ENCODE data around the gene ELK4.

ELK4 gene

GRCh38 chr1:205577874-205578658 is 53.7 kb downstream of the ELK4 start:
- H3K4me1 ChIP-seq (ENCODE audit: low read length) = no peaks in the 10 kb centered on the region
- TF ChIP-seq EZH2 (optimal IDR thresholded peaks at IDR 0.05; ENCODE audit: low read depth, low read length) (no peak), CTCF (IDR thresholded peaks at IDR 0.05; ENCODE audit: low read length) (no peak), EZH2phosphoT487 (IDR thresholded peaks at IDR 0.05; ENCODE audit: low read length) (no peak)
- no peaks in the 10 kb centered on the region for H3F3A ChIP-seq (ENCODE audit: insufficient read depth, low read length)
- H3K27me3 ChIP-seq (replicated peaks; ENCODE audit: insufficient read depth, low read length) = peaks cover 67% of the 10 kb centered on the region
- DNase-seq = no peak
- no peaks in the 10 kb centered on the region for H4K20me1 ChIP-seq (ENCODE audit: insufficient read depth, low read length)
- no peak overlapping the region for H3K9ac ChIP-seq (ENCODE audit: low read length)
- H3K79me2 ChIP-seq (ENCODE audit: low read length) = no peaks in the 10 kb centered on the region
- H3K4me2 ChIP-seq (ENCODE audit: low read depth, low read length) = no peak overlapping the region
- no peak overlapping the region for H3K4me3 ChIP-seq (ENCODE audit: low read length)
- H3K36me3 ChIP-seq (replicated peaks; ENCODE audit: insufficient read depth, low read length) = no peaks in the 10 kb centered on the region
- H3K9me3 ChIP-seq (replicated peaks; ENCODE audit: insufficient read depth, low read length) = no peaks in the 10 kb centered on the region
- H3K9me2 ChIP-seq (replicated peaks; ENCODE audit: insufficient read depth, low read length) = no peaks in the 10 kb centered on the region
- H2AFZ ChIP-seq (ENCODE audit: low read length) = no peak overlapping the region
- H3K27ac ChIP-seq (ENCODE audit: low read length) = no peak overlapping the region

DNA sequence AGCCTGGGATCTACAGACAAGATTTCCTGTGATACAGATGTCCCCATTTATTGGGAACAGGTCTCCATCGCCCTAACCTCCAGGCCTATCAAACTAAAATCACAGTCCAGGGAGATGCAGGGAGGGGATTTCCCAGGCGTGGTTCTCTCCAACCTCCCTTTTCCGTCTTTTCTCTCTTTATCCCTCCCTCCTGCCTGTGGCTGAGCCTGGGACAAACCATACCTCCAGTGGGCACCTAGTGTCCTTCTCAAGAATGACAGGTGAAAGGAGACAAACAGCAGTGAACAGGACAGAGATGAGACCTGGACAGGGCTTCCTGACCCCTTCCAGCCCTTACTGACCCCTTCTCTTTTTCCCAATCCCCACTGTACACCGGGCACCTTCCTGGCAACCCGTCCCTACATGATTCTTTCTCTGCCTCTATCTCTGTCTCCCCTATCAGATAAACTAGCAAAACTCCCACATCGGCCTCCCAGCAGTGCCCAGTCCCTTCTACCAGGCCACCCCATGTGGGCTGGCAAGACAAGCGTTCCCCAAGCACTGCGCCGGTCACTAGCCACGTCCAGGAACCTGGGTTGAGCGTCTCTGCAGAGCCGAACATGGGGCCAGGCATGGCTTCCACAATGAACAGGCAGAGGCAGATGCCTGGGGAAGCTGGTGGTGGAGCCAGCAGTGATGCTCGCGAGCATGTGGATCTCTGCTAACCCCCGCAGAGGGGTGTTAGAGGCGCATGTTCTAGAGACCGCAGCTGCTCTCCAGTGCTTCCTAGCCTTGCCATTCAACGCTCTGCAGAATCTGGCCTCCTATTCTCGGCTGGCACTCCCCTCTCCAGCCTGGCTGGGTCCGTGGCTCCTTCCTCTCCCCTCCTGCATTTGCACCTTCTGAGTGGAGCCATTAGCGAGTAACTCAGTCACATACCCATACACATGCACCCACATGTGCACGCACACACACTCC is 54.7 kb downstream of the ELK4 start:
- no peak for DNase-seq
- Histone ChIP-seq H3K27ac (ENCODE audit: low read length) (no peak overlapping the region), H3K9ac (ENCODE audit: low read length) (no peak overlapping the region), H3K4me1 (ENCODE audit: low read length) (no peaks in the 10 kb centered on the region), H3K79me2 (ENCODE audit: low read length) (no peaks in the 10 kb centered on the region), H3K9me3 (replicated peaks; ENCODE audit: insufficient read depth, low read length) (no peaks in the 10 kb centered on the region), H3K4me3 (ENCODE audit: low read length) (no peak overlapping the region), H4K20me1 (ENCODE audit: insufficient read depth, low read length) (no peaks in the 10 kb centered on the region), H3K9me2 (replicated peaks; ENCODE audit: insufficient read depth, low read length) (no peaks in the 10 kb centered on the region), H2AFZ (ENCODE audit: low read length) (no peak overlapping the region), H3K36me3 (replicated peaks; ENCODE audit: insufficient read depth, low read length) (no peaks in the 10 kb centered on the region), H3K27me3 (replicated peaks; ENCODE audit: insufficient read depth, low read length) (peaks cover 71% of the 10 kb centered on the region), H3K4me2 (ENCODE audit: low read depth, low read length) (no peak overlapping the region), H3F3A (ENCODE audit: insufficient read depth, low read length) (no peaks in the 10 kb centered on the region)
- TF ChIP-seq CTCF (IDR thresholded peaks at IDR 0.05; ENCODE audit: low read length) (no peak), EZH2 (optimal IDR thresholded peaks at IDR 0.05; ENCODE audit: low read depth, low read length) (no peak), EZH2phosphoT487 (IDR thresholded peaks at IDR 0.05; ENCODE audit: low read length) (no peak)

- no peak overlapping the region for H3K4me3 ChIP-seq (ENCODE audit: low read length)
- H3K27me3 ChIP-seq (replicated peaks; ENCODE audit: insufficient read depth, low read length) = peaks cover 68% of the 10 kb centered on the region
- no peaks in the 10 kb centered on the region for H3K4me1 ChIP-seq (ENCODE audit: low read length)
Measured at GRCh38 chr1:205576011-205576410, 55.8 kb downstream of the ELK4 start.

More at GRCh38 chr1:205576011-205576410, 55.8 kb downstream of the ELK4 start:
- no peak overlapping the region for H3K9ac ChIP-seq (ENCODE audit: low read length)
- no peaks in the 10 kb centered on the region for H3F3A ChIP-seq (ENCODE audit: insufficient read depth, low read length)
- no peaks in the 10 kb centered on the region for H4K20me1 ChIP-seq (ENCODE audit: insufficient read depth, low read length)
- H3K4me2 ChIP-seq (ENCODE audit: low read depth, low read length) = no peak overlapping the region
- no peak overlapping the region for H3K27ac ChIP-seq (ENCODE audit: low read length)
- no peak overlapping the region for H2AFZ ChIP-seq (ENCODE audit: low read length)
- no peaks in the 10 kb centered on the region for H3K9me3 ChIP-seq (replicated peaks; ENCODE audit: insufficient read depth, low read length)
- no peaks in the 10 kb centered on the region for H3K36me3 ChIP-seq (replicated peaks; ENCODE audit: insufficient read depth, low read length)
- TF ChIP-seq EZH2 (optimal IDR thresholded peaks at IDR 0.05; ENCODE audit: low read depth, low read length) (no peak), EZH2phosphoT487 (IDR thresholded peaks at IDR 0.05; ENCODE audit: low read length) (no peak), CTCF (IDR thresholded peaks at IDR 0.05; ENCODE audit: low read length) (no peak)
- DNase-seq = no peak
- H3K79me2 ChIP-seq (ENCODE audit: low read length) = no peaks in the 10 kb centered on the region
- H3K9me2 ChIP-seq (replicated peaks; ENCODE audit: insufficient read depth, low read length) = no peaks in the 10 kb centered on the region

Measured in MM.1S (cell line).